Ovary (tissue), 9 donors: ENCODE measurements around the gene WDR37. TPM values are rescaled to one million over a fixed set of nuclear protein-coding genes. Genes with fewer than 3 reads are reported as not detected.

Source experiments
- DNase-seq, 5 donors: peaks; one replicate each; pipeline ENCODE4 v3.0.0-alpha.2; 2019 to 2020
- H3K27ac ChIP-seq, 2 donors: fragments of 200-600 bp; one replicate each; pipeline versions ENCODE4 v1.5.1 to v1.8.0; 2019 to 2022
- H3K27me3 ChIP-seq: fragments of 200-600 bp; one replicate; pipeline ENCODE4 v1.8.0; 2022
- H3K36me3 ChIP-seq: fragments of 200-600 bp; sonication (generic); one replicate; pipeline ENCODE4 v1.5.1; 2019
- H3K4me1 ChIP-seq: one replicate; pipeline ENCODE4 v1.8.1; 2013; ENCODE audit warnings: mild to moderate bottlenecking, moderate library complexity; ENCODE audit not compliant: insufficient read depth
- H3K4me3 ChIP-seq: fragments of 200-600 bp; sonication (generic); one replicate; pipeline ENCODE4 v1.5.1; 2017
- H3K9me3 ChIP-seq, 2 donors: fragments of 200-600 bp in 1 of 2; sonication (generic) in 1 of 2; one replicate each; pipeline versions ENCODE4 v1.5.1 to v1.8.1; 2013 to 2019; ENCODE audit warnings: mild to moderate bottlenecking in 1 of 2, moderate library complexity in 1 of 2
- CTCF ChIP-seq, 3 donors: fragments of 450-650 bp in 2 of 3; fragments of 200-600 bp in 1 of 3; IDR thresholded peaks; one replicate each; pipeline versions ENCODE4 v1.5.1 to v1.8.0; 2016 to 2022; ENCODE audit warnings: antibody characterized with exemption in 3 of 3, mild to moderate bottlenecking in 1 of 3
- EP300 ChIP-seq: sonication (generic); formaldehyde crosslinking; IDR thresholded peaks from one replicate; pipeline ENCODE4 v1.6.1; 2017; ENCODE audit warnings: antibody characterized with exemption
- POLR2A ChIP-seq: fragments of 450-650 bp; IDR thresholded peaks from one replicate; pipeline ENCODE4 v1.6.1; 2017; ENCODE audit warnings: antibody characterized with exemption, mild to moderate bottlenecking, moderate library complexity
- WGBS, 3 donors: extraction: QIAGEN DNeasy Blood & Tissue Kit in 1 of 3; methylation state at CpG; one replicate each; pipeline versions ENCODE4 v1.1.5 to v1.1.7; 2013 to 2017; 5-methylcytosine and 5-hydroxymethylcytosine counted together
- intact Hi-C, 4 donors: fragments of 100-400 bp; cut with DNase I; formaldehyde crosslinking; loops; one replicate each; pipeline versions ENCODE4 v1.11.0 to v1.15.1; 2022 to 2023
- polyA plus RNA-seq, 2 donors: library from polyadenylated mRNA; stranded (reverse); fragments of 200-250 nt in 1 of 2; fragments of 350-450 nt in 1 of 2; fragmentation: Illumina TruSeq in 1 of 2; extraction: RNeasy Lipid Tissue Mini Kit (QIAGEN cat#74804) in 1 of 2; gene quantifications; one replicate each; pipeline ENCODE4 v1.2.3, GENCODE V29; 2013 to 2014
- total RNA-seq, 7 donors: library from RNA; depleted of rRNA in 2 of 7; stranded (reverse); fragments of >200 nt in 2 of 7; fragmentation: NEBNext Ultra II Directional in 3 of 7; extraction: Animal tissue kit (Norgen Biotek cat#: 25700) in 3 of 7; gene quantifications; one replicate each; pipeline versions ENCODE4 v1.1.0 to v1.2.4, GENCODE V29; 2016 to 2023
- donor health status: DM: no; HTN: no; CAD: no; lungs with moderate emphysema.
- donor health status: DM: no; HTN: no; CAD: no.
- donor health status: Bipolar disorder and iron deficiency.
- donor health status: DM: yes; HTN: yes; CAD: no.
- donor health status: DM: no; HTN: no; CAD: no.
- donor health status: DM: yes; HTN: yes; CAD: no.

WDR37 gene
- total and polyA plus RNA-seq, 9 donors = 6.6 to 20.0 (median 14.8) TPM

- Histone ChIP-seq H3K9me3 (no peaks in the 10 kb centered on the region), H3K4me3 (no peak overlapping the region), H3K27me3 (no peaks in the 10 kb centered on the region), H3K4me1 (peaks cover 4% of the 10 kb centered on the region), H3K36me3 (no peaks in the 10 kb centered on the region), H3K27ac (no peak overlapping the region)
- WGBS, 3 donors = 77 to 85% (median 84%) methylated on average over 6 of the region's 6 CpGs
- DNase-seq = no peak
- TF ChIP-seq POLR2A (no peak), CTCF (IDR thresholded peaks at IDR 0.05) (no peak), EP300 (no peak)
- intact Hi-C loops = no loop called here
Measured at GRCh38 chr10:1153251-1153763, 97.1 kb downstream of the WDR37 start.

GRCh38 chr10:1153805-1154351 lies 97.7 kb downstream of the WDR37 start:
- intact Hi-C loops = no loop called here
- WGBS, 3 donors = 63 to 69% (median 69%) methylated on average over 20 of the region's 20 CpGs

GRCh38 chr10:1154531-1155295 lies 98.5 kb downstream of the WDR37 start:
- Histone ChIP-seq H3K9me3 (no peaks in the 10 kb centered on the region), H3K27me3 (no peaks in the 10 kb centered on the region), H3K4me3 (no peak overlapping the region), H3K4me1 (peaks cover 4% of the 10 kb centered on the region), H3K27ac (peak overlapping the region in 1 of 2 donors; percentile 35), H3K36me3 (no peaks in the 10 kb centered on the region)
- no peak for DNase-seq
- TF ChIP-seq CTCF (IDR thresholded peaks at IDR 0.05) = no peak
- TF ChIP-seq EP300 = no peak
- no peak for TF ChIP-seq POLR2A
- WGBS, 3 donors = 45 to 49% (median 49%) methylated on average over 9 of the region's 9 CpGs
- intact Hi-C loops = no loop called here

More at GRCh38 chr10:1153805-1154351, 97.7 kb downstream of the WDR37 start:
- no peak overlapping the region for H3K4me3 ChIP-seq
- no peak for DNase-seq
- peaks cover 4% of the 10 kb centered on the region for H3K4me1 ChIP-seq
- H3K27me3 ChIP-seq = no peaks in the 10 kb centered on the region
- no peak overlapping the region for H3K27ac ChIP-seq
- no peaks in the 10 kb centered on the region for H3K9me3 ChIP-seq
- H3K36me3 ChIP-seq = no peaks in the 10 kb centered on the region
- TF ChIP-seq EP300 = no peak
- TF ChIP-seq CTCF (IDR thresholded peaks at IDR 0.05) = no peak
- TF ChIP-seq POLR2A = no peak

- Histone ChIP-seq H3K4me1 (peaks cover 4% of the 10 kb centered on the region), H3K4me3 (no peak overlapping the region), H3K27me3 (no peaks in the 10 kb centered on the region), H3K9me3 (no peaks in the 10 kb centered on the region), H3K36me3 (no peaks in the 10 kb centered on the region), H3K27ac (peak overlapping the region in 1 of 2 donors; percentile 35)
- intact Hi-C loops = no loop called here
- no peak for DNase-seq
- 75 to 80% (median 77%) methylated on average over 20 of the region's 20 CpGs for WGBS, 3 donors
- no peak for TF ChIP-seq CTCF (IDR thresholded peaks at IDR 0.05)
- no peak for TF ChIP-seq EP300
- TF ChIP-seq POLR2A = no peak
Measured at GRCh38 chr10:1155791-1156615, 99.8 kb downstream of the WDR37 start.
